NT2/D1 (cell line): ENCODE data around the gene PLA2G4A.

ENCODE experiments used
- DNase-seq: peaks from one replicate; pipeline ENCODE4 v3.0.0-alpha.2; 2011; ENCODE audit warnings: low read depth, low spot score
- H3K27me3 ChIP-seq: 2 replicates; pipeline ENCODE4 v1.6.0; 2011; ENCODE audit warnings: mild to moderate bottlenecking; ENCODE audit not compliant: insufficient read length, insufficient read depth
- H3K36me3 ChIP-seq: 2 replicates; pipeline ENCODE4 v1.6.1; 2011; ENCODE audit warnings: mild to moderate bottlenecking, low read length, mixed read lengths; ENCODE audit not compliant: insufficient read depth, insufficient read length
- H3K4me1 ChIP-seq: 2 replicates; pipeline ENCODE4 v1.5.1; 2011; ENCODE audit not compliant: insufficient read depth, insufficient read length
- H3K4me3 ChIP-seq: 2 replicates; pipeline ENCODE4 v1.5.1; 2011; ENCODE audit warnings: low read depth; ENCODE audit not compliant: insufficient read length
- H3K9ac ChIP-seq: 2 replicates; pipeline ENCODE4 v1.6.0; 2011; ENCODE audit warnings: low read depth; ENCODE audit not compliant: insufficient read length
- H3K9me3 ChIP-seq: 2 replicates; pipeline ENCODE4 v1.5.1; 2011; ENCODE audit warnings: mild to moderate bottlenecking, low read length; ENCODE audit not compliant: insufficient read depth
- SUZ12 ChIP-seq: IDR thresholded peaks from 2 replicates; pipeline ENCODE4 v1.6.1; 2011; ENCODE audit not compliant: insufficient read length, insufficient read depth; ENCODE audit errors: extremely low read depth
- YY1 ChIP-seq: IDR thresholded peaks from 2 replicates; pipeline ENCODE4 v1.6.1; 2011; ENCODE audit not compliant: insufficient read length, insufficient read depth
- ZNF274 ChIP-seq: IDR thresholded peaks from 2 replicates; pipeline ENCODE4 v1.6.1; 2011; ENCODE audit warnings: mild to moderate bottlenecking, low read depth, low read length

The PLA2G4A gene

DNA sequence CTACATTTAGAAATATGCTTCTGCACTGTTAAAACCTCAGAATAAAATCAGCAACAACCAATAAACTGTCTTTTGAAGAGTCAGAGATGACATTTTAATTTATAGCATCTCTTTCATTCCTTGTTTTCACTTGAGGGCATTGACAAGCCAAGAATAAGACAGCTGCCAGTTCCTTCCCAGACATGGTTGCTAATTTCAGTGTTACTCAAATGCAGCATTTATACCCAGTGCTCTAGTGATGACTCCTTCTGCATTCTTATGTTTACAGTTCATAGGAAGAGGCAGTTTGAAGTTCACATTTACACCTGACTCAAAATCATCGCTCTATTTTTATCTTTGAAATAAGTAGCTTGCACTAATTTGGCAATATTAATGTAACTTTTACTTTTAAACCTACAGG, 44.9 kb downstream of the PLA2G4A start:
- no peaks in the 10 kb centered on the region for H3K36me3 ChIP-seq
- DNase-seq: no peak
- H3K9me3 ChIP-seq: no peaks in the 10 kb centered on the region
- H3K4me3 ChIP-seq: no peak overlapping the region
- no peaks in the 10 kb centered on the region for H3K4me1 ChIP-seq
- TF ChIP-seq ZNF274 (no peak), YY1 (no peak), SUZ12 (no peak)
- H3K9ac ChIP-seq: no peak overlapping the region
- H3K27me3 ChIP-seq: no peaks in the 10 kb centered on the region

DNA sequence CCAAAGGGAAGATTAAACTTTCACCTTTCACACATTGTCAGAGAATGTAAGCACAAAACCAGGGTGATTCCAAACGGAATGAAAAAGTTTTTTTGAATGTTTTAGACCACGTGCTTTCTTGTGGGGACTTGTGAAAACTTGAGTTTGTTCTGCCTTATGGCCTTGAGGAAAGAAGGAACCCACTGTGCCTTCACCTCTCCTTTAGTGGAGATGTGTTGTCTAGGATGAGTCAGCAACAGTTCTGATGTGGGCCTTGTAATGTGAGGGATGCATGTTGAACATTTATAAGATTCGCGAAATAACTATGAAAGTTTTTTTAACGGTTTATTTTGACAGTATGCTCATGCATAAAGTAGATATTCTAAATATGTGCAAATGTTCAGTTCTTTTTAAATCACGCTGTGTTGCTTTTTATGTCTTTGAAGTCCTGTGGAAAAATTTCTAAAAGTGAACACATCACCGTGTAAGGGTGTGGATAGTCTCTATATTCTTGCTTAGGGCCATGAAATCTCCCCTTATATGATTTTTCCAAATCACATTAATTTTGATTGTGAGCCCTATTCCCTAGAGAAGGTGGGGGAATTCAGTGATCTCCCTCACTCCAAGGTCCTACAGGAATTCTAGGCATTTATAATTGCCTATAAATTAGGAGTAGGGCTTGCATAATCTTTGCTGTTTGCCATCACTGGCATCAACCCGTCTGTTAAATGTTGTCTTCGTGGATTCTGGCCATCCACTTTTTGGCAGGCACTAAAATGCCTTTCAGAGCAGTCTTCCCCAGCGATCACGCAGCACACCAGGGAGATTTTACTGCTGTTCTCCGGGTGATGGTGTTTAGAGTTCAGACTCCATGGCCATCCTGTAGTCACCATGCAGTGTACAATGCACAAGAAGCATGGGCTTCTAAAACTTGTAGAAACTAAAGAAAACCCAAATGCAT, 47.4 kb downstream of the PLA2G4A start:
- no peak overlapping the region for H3K4me3 ChIP-seq

GRCh38 chr1:186878356-186878755, 49.6 kb downstream of the PLA2G4A start:
- H3K4me3 ChIP-seq: no peak overlapping the region
- TF ChIP-seq SUZ12: no peak
- no peak for TF ChIP-seq ZNF274
- no peak for TF ChIP-seq YY1
- no peak overlapping the region for H3K9ac ChIP-seq
- H3K9me3 ChIP-seq: no peaks in the 10 kb centered on the region
- H3K36me3 ChIP-seq: no peaks in the 10 kb centered on the region
- H3K4me1 ChIP-seq: no peaks in the 10 kb centered on the region
- H3K27me3 ChIP-seq: no peaks in the 10 kb centered on the region
- DNase-seq: no peak

More for the DNA sequence above, 47.4 kb downstream of the PLA2G4A start:
- H3K4me1 ChIP-seq: no peaks in the 10 kb centered on the region
- no peaks in the 10 kb centered on the region for H3K27me3 ChIP-seq
- no peaks in the 10 kb centered on the region for H3K9me3 ChIP-seq
- DNase-seq: no peak
- no peak for TF ChIP-seq YY1
- TF ChIP-seq SUZ12: no peak
- TF ChIP-seq ZNF274: no peak
- no peak overlapping the region for H3K9ac ChIP-seq
- H3K36me3 ChIP-seq: no peaks in the 10 kb centered on the region

DNA sequence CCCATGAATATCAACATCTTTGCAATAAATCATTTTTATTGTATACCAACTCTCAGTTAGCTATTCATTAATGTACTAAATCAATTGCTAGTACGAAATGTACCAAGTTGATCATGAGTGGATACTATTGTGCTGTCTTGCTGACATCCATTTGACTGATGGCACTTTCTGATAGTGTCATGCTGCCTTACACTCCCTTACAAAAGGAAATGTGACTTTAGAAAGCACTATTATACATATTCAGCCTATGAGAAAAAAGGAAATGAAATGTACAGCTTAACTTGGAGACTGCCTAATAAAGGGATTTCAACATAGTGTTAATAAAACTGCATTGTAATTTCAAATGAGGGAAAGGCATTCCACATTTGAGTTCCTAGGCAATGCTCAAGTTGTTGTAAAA, 52.2 kb downstream of the PLA2G4A start:
- H3K4me3 ChIP-seq: no peak overlapping the region
- DNase-seq: no peak
- H3K9me3 ChIP-seq: no peaks in the 10 kb centered on the region
- H3K4me1 ChIP-seq: no peaks in the 10 kb centered on the region
- H3K27me3 ChIP-seq: no peaks in the 10 kb centered on the region
- TF ChIP-seq ZNF274 (no peak), SUZ12 (no peak), YY1 (no peak)
- H3K36me3 ChIP-seq: no peaks in the 10 kb centered on the region
- H3K9ac ChIP-seq: no peak overlapping the region

GRCh38 chr1:186882372-186883134, 53.8 kb downstream of the PLA2G4A start:
- Histone ChIP-seq H3K4me3 (no peak overlapping the region), H3K9ac (no peak overlapping the region), H3K27me3 (no peaks in the 10 kb centered on the region), H3K36me3 (no peaks in the 10 kb centered on the region), H3K9me3 (no peaks in the 10 kb centered on the region), H3K4me1 (no peaks in the 10 kb centered on the region)
- TF ChIP-seq ZNF274 (no peak), SUZ12 (no peak), YY1 (no peak)
- no peak for DNase-seq

- Histone ChIP-seq H3K4me3 (no peak overlapping the region), H3K9me3 (no peaks in the 10 kb centered on the region), H3K9ac (no peak overlapping the region), H3K36me3 (no peaks in the 10 kb centered on the region), H3K27me3 (no peaks in the 10 kb centered on the region), H3K4me1 (no peaks in the 10 kb centered on the region)
- TF ChIP-seq ZNF274: no peak
- no peak for TF ChIP-seq SUZ12
- TF ChIP-seq YY1: no peak
- DNase-seq: no peak
Observed at GRCh38 chr1:186884251-186884650, 55.5 kb downstream of the PLA2G4A start.

DNA sequence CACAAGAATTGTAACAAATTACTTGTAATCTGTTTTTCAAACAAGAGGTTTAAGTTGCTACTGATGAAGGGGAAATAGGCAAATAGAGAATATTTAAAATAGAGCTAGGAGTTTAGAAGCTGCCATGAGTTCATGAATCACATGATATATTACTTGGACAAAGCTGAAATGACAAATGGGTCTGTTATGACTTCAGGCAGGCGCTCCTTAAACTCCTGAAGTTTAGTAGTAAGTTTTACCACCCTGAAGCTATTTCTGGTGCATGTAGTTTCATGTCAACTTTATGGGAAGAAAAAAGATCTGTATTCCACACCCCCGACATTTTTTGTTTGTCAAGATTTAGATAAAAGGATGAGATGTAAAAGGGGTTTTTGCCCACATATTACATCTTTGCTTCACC, 58.5 kb downstream of the PLA2G4A start:
- no peak for DNase-seq
- H3K4me3 ChIP-seq: no peak overlapping the region
- no peaks in the 10 kb centered on the region for H3K9me3 ChIP-seq
- no peak for TF ChIP-seq ZNF274
- TF ChIP-seq YY1: no peak
- TF ChIP-seq SUZ12: no peak
- H3K36me3 ChIP-seq: no peaks in the 10 kb centered on the region
- H3K4me1 ChIP-seq: no peaks in the 10 kb centered on the region
- no peaks in the 10 kb centered on the region for H3K27me3 ChIP-seq
- H3K9ac ChIP-seq: no peak overlapping the region
